Activated CD8-positive, alpha-beta memory T cell treated with anti-CD3 and anti-CD28 coated beads for 24 hours (primary cell): ENCODE measurements around the gene CHL1.

Experiments
- DNase-seq: peaks from one replicate; pipeline ENCODE4 v3.0.0-alpha.2; 2020

Gene CHL1

GRCh38 chr3:196311-197148 is at the start of gene CHL1:
Gene CHL1, plus strand, starts transcription at chr3:196763. Its CDS starts 123,014 bp downstream, at chr3:319777.
- no peak for DNase-seq

- DNase-seq = no peak
Measured at GRCh38 chr3:151614-152189, 44.9 kb upstream of the CHL1 start.

GRCh38 chr3:159974-160373 is 36.6 kb upstream of the CHL1 start:
- no peak for DNase-seq

- DNase-seq = no peak
Measured at GRCh38 chr3:166071-166470, 30.5 kb upstream of the CHL1 start.

- DNase-seq = no peak
Measured at GRCh38 chr3:166799-167198, 29.8 kb upstream of the CHL1 start.

GRCh38 chr3:173886-174285 is 22.7 kb upstream of the CHL1 start:
- DNase-seq = no peak

GRCh38 chr3:184976-185375 is 11.6 kb upstream of the CHL1 start:
- no peak for DNase-seq

- no peak for DNase-seq
Measured at GRCh38 chr3:192215-192929, 4.2 kb upstream of the CHL1 start.

GRCh38 chr3:194001-194400 is 2.6 kb upstream of the CHL1 start:
- no peak for DNase-seq

- no peak for DNase-seq
Measured at GRCh38 chr3:194421-194820, 2.1 kb upstream of the CHL1 start.

- no peak for DNase-seq
Measured at GRCh38 chr3:195666-196065, 897 bp upstream of the CHL1 start.

GRCh38 chr3:197149-197827 is 725 bp downstream of the CHL1 start:
- no peak for DNase-seq

GRCh38 chr3:197828-198491 is 1.4 kb downstream of the CHL1 start:
- DNase-seq = no peak

GRCh38 chr3:199835-200234 is 3.3 kb downstream of the CHL1 start:
- no peak for DNase-seq

- no peak for DNase-seq
Measured at GRCh38 chr3:200758-201325, 4.3 kb downstream of the CHL1 start.

GRCh38 chr3:204102-204501 is 7.5 kb downstream of the CHL1 start:
- no peak for DNase-seq

GRCh38 chr3:207973-208372 is 11.4 kb downstream of the CHL1 start:
- no peak for DNase-seq

- no peak for DNase-seq
Measured at GRCh38 chr3:210669-211068, 14.1 kb downstream of the CHL1 start.

- DNase-seq = no peak
Measured at GRCh38 chr3:212432-212831, 15.9 kb downstream of the CHL1 start.

- no peak for DNase-seq
Measured at GRCh38 chr3:217099-217813, 20.7 kb downstream of the CHL1 start.

GRCh38 chr3:217948-218347 is 21.4 kb downstream of the CHL1 start:
- no peak for DNase-seq
